IPS DF 4.7 (cell line): Measurements from ENCODE around the gene YTHDF2.

Source experiments
- DNase-seq: peaks from one replicate; pipeline ENCODE4 v3.0.0-alpha.2; 2013; ENCODE audit warnings: low spot score; ENCODE audit errors: extremely low read depth

Gene YTHDF2

GRCh38 chr1:28801461-28801860 is 64.7 kb downstream of the YTHDF2 start:
- no peak for DNase-seq

- DNase-seq: no peak
Measured at GRCh38 chr1:28803051-28803450, 66.3 kb downstream of the YTHDF2 start.

GRCh38 chr1:28803662-28804061 is 66.9 kb downstream of the YTHDF2 start:
- DNase-seq: no peak

GRCh38 chr1:28804071-28804470 is 67.3 kb downstream of the YTHDF2 start:
- no peak for DNase-seq

GRCh38 chr1:28807046-28807445 is 70.3 kb downstream of the YTHDF2 start:
- no peak for DNase-seq

GRCh38 chr1:28807986-28808385 is 71.2 kb downstream of the YTHDF2 start:
- no peak for DNase-seq

- no peak for DNase-seq
Measured at GRCh38 chr1:28811369-28811765, 74.6 kb downstream of the YTHDF2 start.

GRCh38 chr1:28811766-28812668 is 75.3 kb downstream of the YTHDF2 start, which contains the start of gene OPRD1:
Gene OPRD1 (plus strand): TSS chr1:28812170. CDS start chr1:28812384, 214 bp downstream.
- DNase-seq: no peak

- no peak for DNase-seq
Measured at GRCh38 chr1:28812669-28813468, 76.1 kb downstream of the YTHDF2 start.

GRCh38 chr1:28813931-28814465 is 77.3 kb downstream of the YTHDF2 start:
- DNase-seq: no peak

- no peak for DNase-seq
Measured at GRCh38 chr1:28815533-28816185, 78.9 kb downstream of the YTHDF2 start.

- DNase-seq: no peak
Measured at GRCh38 chr1:28817133-28817532, 80.4 kb downstream of the YTHDF2 start.

GRCh38 chr1:28819020-28819419 is 82.3 kb downstream of the YTHDF2 start:
- DNase-seq: no peak
